Tibial nerve (tissue), 4 donors: ENCODE results near the gene SNRPE.

Source experiments
- CTCF ChIP-seq, 5 experiments: fragments of 200-600 bp in 3 of 5; fragments of 450-650 bp in 2 of 5; sonication (generic) in 3 of 5; IDR thresholded peaks; one replicate each; pipeline ENCODE4 v1.5.1; 2016 to 2019; ENCODE audit warnings: antibody characterized with exemption in 5 of 5, mild to moderate bottlenecking in 3 of 5, moderate library complexity in 2 of 5
- EP300 ChIP-seq, 2 donors: sonication (generic); formaldehyde crosslinking; IDR thresholded peaks; one replicate each; pipeline ENCODE4 v1.6.1; 2017; ENCODE audit warnings: antibody characterized with exemption in 2 of 2, mild to moderate bottlenecking in 1 of 2
- POLR2A ChIP-seq, 2 donors: fragments of 450-650 bp; IDR thresholded peaks; one replicate each; pipeline ENCODE4 v1.6.1; 2017; ENCODE audit warnings: antibody characterized with exemption in 2 of 2, mild to moderate bottlenecking in 2 of 2, moderate library complexity in 2 of 2

- no peak for TF ChIP-seq CTCF (IDR thresholded peaks at IDR 0.05)
- TF ChIP-seq EP300 (IDR thresholded peaks at IDR 0.05), result no peak
- TF ChIP-seq POLR2A (IDR thresholded peaks at IDR 0.05), result no peak
Observed at GRCh38 chr1:203913073-203913521, 51.7 kb downstream of the SNRPE start.
